HEK293 (cell line): ENCODE measurements around the gene THSD4.

Source experiments
- CTCF ChIA-PET: fragments of 350-600 bp; formaldehyde crosslinking; extraction: SDS; loops from one replicate; lab custom pipeline; 2021; ENCODE audit warnings: antibody characterized with exemption; lab: Yijun Ruan, JAX
- POLR2A ChIA-PET: fragments of 300-600 bp; formaldehyde crosslinking; extraction: SDS; loops from one replicate; lab custom pipeline; 2020; ENCODE audit warnings: antibody characterized with exemption, inconsistent platforms; lab: Yijun Ruan, JAX
- H3K27ac ChIP-seq: fragments of 200-500 bp; sonication (Bioruptor generic); 2 replicates; pipeline ENCODE4 v1.5.1; 2014; ENCODE audit warnings: low read depth, low read length, control low read depth, inconsistent platforms; ENCODE audit errors: extremely low read depth
- H3K36me3 ChIP-seq, 2 experiments: fragments of 200-500 bp in 1 of 2; sonication (Bioruptor generic) in 1 of 2; 1 replicate in 1 of 2; 2 replicates in 1 of 2; pipeline ENCODE4 v1.5.1; 2014 to 2017; ENCODE audit warnings: inconsistent platforms in 2 of 2, low read length in 2 of 2; ENCODE audit not compliant: control insufficient read depth in 2 of 2, insufficient read depth in 1 of 2
- H3K4me1 ChIP-seq: fragments of 200-500 bp; sonication (Bioruptor generic); 2 replicates; pipeline ENCODE4 v1.5.1; 2014; ENCODE audit warnings: mild to moderate bottlenecking, low read length, inconsistent platforms; ENCODE audit not compliant: control insufficient read depth, insufficient read depth
- H3K4me3 ChIP-seq: 2 replicates; pipeline ENCODE4 v1.5.1; 2011; ENCODE audit warnings: low read depth, mild to moderate bottlenecking, control low read depth, low read length, moderate library complexity
- H3K9me3 ChIP-seq: fragments of 200-500 bp; sonication (Bioruptor generic); 2 replicates; pipeline ENCODE4 v1.5.1; 2014; ENCODE audit warnings: low read depth, low read length, inconsistent platforms; ENCODE audit not compliant: control insufficient read depth, insufficient read depth
- BCL11A ChIP-seq: fragments of 450-650 bp; formaldehyde crosslinking; IDR thresholded peaks from 2 replicates; pipeline ENCODE4 v1.5.1; 2016; ENCODE audit warnings: low read depth, missing biosample characterization, missing genetic modification characterization
- KLF17 ChIP-seq: fragments of 450-650 bp; formaldehyde crosslinking; IDR thresholded peaks from 2 replicates; pipeline ENCODE4 v1.5.1; 2016; ENCODE audit warnings: missing biosample characterization, missing genetic modification characterization
- PATZ1 ChIP-seq: fragments of 450-650 bp; formaldehyde crosslinking; IDR thresholded peaks from 2 replicates; pipeline ENCODE4 v1.5.1; 2016; ENCODE audit warnings: missing biosample characterization, missing genetic modification characterization
- SP3 ChIP-seq: fragments of 450-650 bp; formaldehyde crosslinking; IDR thresholded peaks from 2 replicates; pipeline ENCODE4 v1.5.1; 2016; ENCODE audit warnings: missing biosample characterization, missing genetic modification characterization
- ZBTB17 ChIP-seq: fragments of 450-650 bp; formaldehyde crosslinking; IDR thresholded peaks from 2 replicates; pipeline ENCODE4 v1.5.1; 2016; ENCODE audit warnings: missing biosample characterization, missing genetic modification characterization
- ZBTB6 ChIP-seq: fragments of 450-650 bp; formaldehyde crosslinking; IDR thresholded peaks from 2 replicates; pipeline ENCODE4 v1.5.1; 2017; ENCODE audit warnings: missing biosample characterization, missing genetic modification characterization
- ZFP3 ChIP-seq: fragments of 450-650 bp; formaldehyde crosslinking; IDR thresholded peaks from 2 replicates; pipeline ENCODE4 v1.5.1; 2016; ENCODE audit warnings: low read depth, missing biosample characterization, missing genetic modification characterization
- ZIC2 ChIP-seq: fragments of 450-650 bp; formaldehyde crosslinking; IDR thresholded peaks from 2 replicates; pipeline ENCODE4 v1.5.1; 2016; ENCODE audit warnings: missing biosample characterization, missing genetic modification characterization
- ZNF155 ChIP-seq: fragments of 450-650 bp; formaldehyde crosslinking; IDR thresholded peaks from 2 replicates; pipeline ENCODE4 v1.5.1; 2016; ENCODE audit warnings: missing biosample characterization, missing genetic modification characterization
- ZNF175 ChIP-seq: fragments of 450-650 bp; formaldehyde crosslinking; IDR thresholded peaks from 2 replicates; pipeline ENCODE4 v1.5.1; 2016; ENCODE audit warnings: missing biosample characterization, missing genetic modification characterization
- ZNF2 ChIP-seq: fragments of 450-650 bp; formaldehyde crosslinking; IDR thresholded peaks from 2 replicates; pipeline ENCODE4 v1.5.1; 2016; ENCODE audit warnings: missing biosample characterization, missing genetic modification characterization
- ZNF214 ChIP-seq: fragments of 450-650 bp; formaldehyde crosslinking; IDR thresholded peaks from 2 replicates; pipeline ENCODE4 v1.5.1; 2017; ENCODE audit warnings: missing biosample characterization, mild to moderate bottlenecking, missing genetic modification characterization, borderline replicate concordance
- ZNF248 ChIP-seq: fragments of 450-650 bp; formaldehyde crosslinking; IDR thresholded peaks from 2 replicates; pipeline ENCODE4 v1.5.1; 2017; ENCODE audit warnings: missing biosample characterization, missing genetic modification characterization
- ZNF266 ChIP-seq: fragments of 450-650 bp; formaldehyde crosslinking; IDR thresholded peaks from 2 replicates; pipeline ENCODE4 v1.5.1; 2016; ENCODE audit warnings: missing biosample characterization, missing genetic modification characterization, low read depth
- ZNF529 ChIP-seq: fragments of 450-650 bp; formaldehyde crosslinking; IDR thresholded peaks from 2 replicates; pipeline ENCODE4 v1.5.1; 2017; ENCODE audit warnings: missing genetic modification characterization, missing biosample characterization; ENCODE audit not compliant: insufficient replicate concordance
- ZNF629 ChIP-seq: fragments of 450-650 bp; formaldehyde crosslinking; IDR thresholded peaks from 2 replicates; pipeline ENCODE4 v1.5.1; 2017; ENCODE audit warnings: missing biosample characterization, missing genetic modification characterization
- ZNF658 ChIP-seq: fragments of 450-650 bp; formaldehyde crosslinking; IDR thresholded peaks from 2 replicates; pipeline ENCODE4; 2016; ENCODE audit warnings: missing biosample characterization, missing genetic modification characterization
- ZNF660 ChIP-seq: fragments of 450-650 bp; IDR thresholded peaks from 2 replicates; pipeline ENCODE4 v1.5.1; 2018; ENCODE audit warnings: missing biosample characterization, mild to moderate bottlenecking, missing genetic modification characterization
- ZNF664 ChIP-seq: fragments of 450-650 bp; formaldehyde crosslinking; IDR thresholded peaks from 2 replicates; pipeline ENCODE4 v1.5.1; 2016; ENCODE audit warnings: missing biosample characterization, missing genetic modification characterization
- ZNF677 ChIP-seq: fragments of 450-650 bp; IDR thresholded peaks from 2 replicates; pipeline ENCODE4 v1.5.0; 2018; ENCODE audit warnings: missing biosample characterization, mild to moderate bottlenecking, missing genetic modification characterization, moderate library complexity
- ZNF792 ChIP-seq: fragments of 450-650 bp; formaldehyde crosslinking; IDR thresholded peaks from 2 replicates; pipeline ENCODE4 v1.5.1; 2016; ENCODE audit warnings: missing biosample characterization, missing genetic modification characterization
- ZSCAN23 ChIP-seq: fragments of 450-650 bp; formaldehyde crosslinking; IDR thresholded peaks from 2 replicates; pipeline ENCODE4 v1.5.1; 2016; ENCODE audit warnings: missing biosample characterization, missing genetic modification characterization
- TF ChIP-seq, protein P1 (sequence below): fragments of 450-650 bp; formaldehyde crosslinking; IDR thresholded peaks from 2 replicates; pipeline ENCODE4 v1.5.1; 2017; ENCODE audit warnings: missing biosample characterization, missing genetic modification characterization
- TF ChIP-seq, protein P2 (sequence below): fragments of 450-650 bp; formaldehyde crosslinking; IDR thresholded peaks from 2 replicates; pipeline ENCODE4 v1.5.1; 2016; ENCODE audit warnings: missing biosample characterization, missing genetic modification characterization

The THSD4 gene

DNA sequence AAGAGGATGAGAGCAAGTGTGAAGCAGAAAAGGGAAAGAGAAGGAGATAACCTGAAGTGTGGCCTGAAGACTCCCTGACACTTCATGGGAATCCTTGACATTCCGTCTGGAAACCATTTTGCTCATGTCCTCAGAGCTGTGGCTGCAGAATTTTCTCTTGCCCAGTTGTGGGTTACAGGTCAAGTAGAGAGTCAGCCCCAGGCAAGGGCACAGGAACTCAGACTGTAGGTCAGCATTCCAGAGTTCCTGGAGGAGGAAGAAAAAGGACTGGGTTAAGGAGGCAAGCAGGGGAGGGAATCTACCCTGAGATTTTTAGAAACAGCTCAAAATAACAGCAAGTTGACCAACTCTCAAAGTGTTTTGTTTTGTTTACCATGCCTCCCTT is 4.1 kb upstream of the THSD4 start (continued):
- TF ChIP-seq, protein P1, sequence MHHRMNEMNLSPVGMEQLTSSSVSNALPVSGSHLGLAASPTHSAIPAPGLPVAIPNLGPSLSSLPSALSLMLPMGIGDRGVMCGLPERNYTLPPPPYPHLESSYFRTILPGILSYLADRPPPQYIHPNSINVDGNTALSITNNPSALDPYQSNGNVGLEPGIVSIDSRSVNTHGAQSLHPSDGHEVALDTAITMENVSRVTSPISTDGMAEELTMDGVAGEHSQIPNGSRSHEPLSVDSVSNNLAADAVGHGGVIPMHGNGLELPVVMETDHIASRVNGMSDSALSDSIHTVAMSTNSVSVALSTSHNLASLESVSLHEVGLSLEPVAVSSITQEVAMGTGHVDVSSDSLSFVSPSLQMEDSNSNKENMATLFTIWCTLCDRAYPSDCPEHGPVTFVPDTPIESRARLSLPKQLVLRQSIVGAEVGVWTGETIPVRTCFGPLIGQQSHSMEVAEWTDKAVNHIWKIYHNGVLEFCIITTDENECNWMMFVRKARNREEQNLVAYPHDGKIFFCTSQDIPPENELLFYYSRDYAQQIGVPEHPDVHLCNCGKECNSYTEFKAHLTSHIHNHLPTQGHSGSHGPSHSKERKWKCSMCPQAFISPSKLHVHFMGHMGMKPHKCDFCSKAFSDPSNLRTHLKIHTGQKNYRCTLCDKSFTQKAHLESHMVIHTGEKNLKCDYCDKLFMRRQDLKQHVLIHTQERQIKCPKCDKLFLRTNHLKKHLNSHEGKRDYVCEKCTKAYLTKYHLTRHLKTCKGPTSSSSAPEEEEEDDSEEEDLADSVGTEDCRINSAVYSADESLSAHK (tag by site-specific recombination): no peak

DNA sequence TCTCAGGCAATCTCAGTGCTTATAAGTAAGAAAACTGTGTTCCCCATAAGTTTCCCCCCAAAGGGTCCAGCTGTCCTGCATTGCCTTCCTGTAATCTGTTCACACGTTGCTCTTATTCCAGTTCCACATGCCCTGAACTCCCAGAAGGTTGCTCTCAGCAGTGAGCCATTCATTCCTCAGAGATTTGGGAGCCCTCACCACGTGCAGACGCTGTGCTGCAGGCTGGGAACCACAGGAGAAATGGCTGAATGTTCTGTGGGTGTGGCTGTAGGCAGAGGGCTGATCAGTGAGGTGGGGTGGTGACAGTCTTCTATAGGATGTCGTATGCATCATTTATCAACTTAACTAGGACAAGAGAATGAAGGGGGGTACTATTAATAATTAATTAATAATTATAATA is 3.3 kb upstream of the THSD4 start:
- no peaks in the 10 kb centered on the region for H3K9me3 ChIP-seq
- no peak overlapping the region for H3K4me3 ChIP-seq
- H3K27ac ChIP-seq: no peak overlapping the region
- TF ChIP-seq ZBTB17 (no peak), ZNF664 (tag by site-specific recombination) (no peak), ZNF658 (tag by site-specific recombination) (no peak), KLF17 (tag by site-specific recombination) (no peak), ZNF792 (tag by site-specific recombination) (no peak), ZNF629 (no peak), PATZ1 (tag by site-specific recombination) (no peak), ZNF266 (no peak), ZSCAN23 (tag by site-specific recombination) (no peak), ZNF214 (tag by site-specific recombination) (no peak), ZIC2 (tag by site-specific recombination) (no peak; the same call in 1 of the 2 replicates), ZNF175 (tag by site-specific recombination) (no peak), ZFP3 (tag by site-specific recombination) (no peak), ZNF248 (no peak)
- TF ChIP-seq, protein P2, sequence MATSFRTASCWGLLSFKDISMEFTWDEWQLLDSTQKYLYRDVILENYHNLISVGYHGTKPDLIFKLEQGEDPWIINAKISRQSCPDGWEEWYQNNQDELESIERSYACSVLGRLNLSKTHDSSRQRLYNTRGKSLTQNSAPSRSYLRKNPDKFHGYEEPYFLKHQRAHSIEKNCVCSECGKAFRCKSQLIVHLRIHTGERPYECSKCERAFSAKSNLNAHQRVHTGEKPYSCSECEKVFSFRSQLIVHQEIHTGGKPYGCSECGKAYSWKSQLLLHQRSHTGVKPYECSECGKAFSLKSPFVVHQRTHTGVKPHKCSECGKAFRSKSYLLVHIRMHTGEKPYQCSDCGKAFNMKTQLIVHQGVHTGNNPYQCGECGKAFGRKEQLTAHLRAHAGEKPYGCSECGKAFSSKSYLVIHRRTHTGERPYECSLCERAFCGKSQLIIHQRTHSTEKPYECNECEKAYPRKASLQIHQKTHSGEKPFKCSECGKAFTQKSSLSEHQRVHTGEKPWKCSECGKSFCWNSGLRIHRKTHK (tag by site-specific recombination): no peak
- TF ChIP-seq, all 188 proteins: peak for 0
- POLR2A ChIA-PET: no interaction called here
- CTCF ChIA-PET: interaction anchor here (0.9 to 3.1 kb wide), 3 partner anchors 9 to 101 kb away, joined by 3 to 10 read pairs (median 4); no protein-coding TSS in a partner anchor
- Histone ChIP-seq H3K36me3 (no peaks in the 10 kb centered on the region), H3K4me1 (no peaks in the 10 kb centered on the region; the same call in 1 of the 2 replicates)

DNA sequence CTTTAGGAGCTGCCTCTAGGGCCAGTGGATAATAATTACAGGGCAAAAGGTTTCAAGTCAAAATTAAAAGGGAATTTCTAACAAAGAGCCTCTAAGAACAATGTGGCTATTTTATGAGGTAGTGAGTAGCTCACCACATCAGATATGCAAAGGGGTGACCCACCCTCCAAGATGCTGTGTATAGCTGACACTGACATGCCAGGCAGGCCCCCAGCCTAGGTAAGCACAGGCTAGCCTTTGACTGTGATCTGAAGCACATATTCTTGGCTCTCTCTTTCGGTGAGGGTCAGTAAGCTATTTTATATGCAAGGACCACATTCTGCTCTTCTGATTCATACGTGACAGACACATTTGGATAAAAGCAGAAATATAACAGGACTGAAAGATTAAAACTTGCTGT is 2.8 kb upstream of the THSD4 start:
- TF ChIP-seq ZNF155 (no peak), ZBTB6 (tag by site-specific recombination) (no peak), BCL11A (tag by site-specific recombination) (no peak), ZNF2 (tag by site-specific recombination) (no peak), SP3 (tag by site-specific recombination) (no peak), ZNF677 (tag by site-specific recombination) (no peak), ZNF660 (tag by site-specific recombination) (no peak), ZNF529 (tag by site-specific recombination) (no peak)
- no peak overlapping the region for H3K4me3 ChIP-seq
- CTCF ChIA-PET: interaction anchor here (0.9 to 3.1 kb wide), 5 partner anchors 9 to 328 kb away, joined by 3 to 10 read pairs (median 4); no protein-coding TSS in a partner anchor
- H3K27ac ChIP-seq: no peak overlapping the region
- H3K36me3 ChIP-seq: no peaks in the 10 kb centered on the region
- POLR2A ChIA-PET: no interaction called here
- peaks cover 2% of the 10 kb centered on the region; the same call in 1 of the 2 replicates for H3K4me1 ChIP-seq
- H3K9me3 ChIP-seq: no peaks in the 10 kb centered on the region
